Measurements from ENCODE around the gene STX5. TPM values are rescaled to one million over a fixed set of nuclear protein-coding genes. Genes with fewer than 3 reads are reported as not detected.

STX5 gene
- 10 to 100 TPM; 38.7 to 44.3 (median 41.7) TPM for total RNA-seq
- long read RNA-seq, donor 1, transcript STX5-201 (11 exons, 1,794 nt) = major isoform, 30 of 45 reads
- long read RNA-seq, donor 1, partial matches to known transcripts = 8 of 45 reads
- long read RNA-seq, donor 1, other reads (novel, unspliced or antisense) = 5 of 45 reads
- long read RNA-seq, donor 2, partial matches to known transcripts = 0 of 2 reads
- long read RNA-seq, donor 2, other reads (novel, unspliced or antisense) = 1 of 2 reads

- peak; percentile 99 to 100 (median 100) for DNase-seq
- Histone ChIP-seq H3K36me3 (ENCODE audit: low read depth) (no peaks in the 10 kb centered on the region), H3K4me1 (ENCODE audit: low read depth) (peaks cover 27% of the 10 kb centered on the region)
Measured at GRCh38 chr11:62831520-62832335, at the start of gene STX5. STX5 (minus strand) TSS chr11:62832051; CDS start chr11:62831243, 808 bp downstream.

GRCh38 chr11:62880803-62881578 lies 49.1 kb upstream of the STX5 start, which contains the start of gene SLC3A2:
SLC3A2 (plus strand) TSS chr11:62880896; CDS start chr11:62881024, 128 bp downstream.
- ATAC-seq (peak; percentile 90), DNase-seq (peak; percentile 94 to 95 (median 94))
- H3K4me1 ChIP-seq (ENCODE audit: low read depth) = peaks cover 32% of the 10 kb centered on the region
- intact Hi-C loops (cut with DNase I, micrococcal nuclease) = loop anchor here in 1 of 2 donors (10.0 kb wide), 1 partner anchor 684 kb away; the partner anchor contains the start of gene PLAAT2
- peak within 1 kb of the TSS; percentile 93 for H3K4me3 ChIP-seq
- peaks cover 8% of the 10 kb centered on the region for H3K36me3 ChIP-seq (ENCODE audit: low read depth)
- TF ChIP-seq CTCF (IDR thresholded peaks at IDR 0.05) = peak; percentile 59
- no peaks in the 10 kb centered on the region for H3K9me3 ChIP-seq

More at GRCh38 chr11:62831520-62832335, at the start of gene STX5:
- TF ChIP-seq CTCF (IDR thresholded peaks at IDR 0.05) = no peak
- peak; percentile 98 for ATAC-seq
- H3K9me3 ChIP-seq = no peaks in the 10 kb centered on the region
- H3K4me3 ChIP-seq = peak within 1 kb of the TSS; percentile 71
- intact Hi-C loops (cut with DNase I, micrococcal nuclease) = no loop called here

- peak; percentile 1 for ATAC-seq
- TF ChIP-seq CTCF (IDR thresholded peaks at IDR 0.05) = no peak
- peaks cover 6% of the 10 kb centered on the region for H3K36me3 ChIP-seq (ENCODE audit: low read depth)
- peak overlapping the region; percentile 93 for H3K4me3 ChIP-seq
- H3K4me1 ChIP-seq (ENCODE audit: low read depth) = peaks cover 32% of the 10 kb centered on the region
- no peaks in the 10 kb centered on the region for H3K9me3 ChIP-seq
- DNase-seq = peak in 1 of 3 donors; percentile 73
- intact Hi-C loops (cut with DNase I, micrococcal nuclease) = loop anchor here in 1 of 2 donors (10.0 kb wide), 1 partner anchor 684 kb away; the partner anchor contains the start of gene PLAAT2
Measured at GRCh38 chr11:62880231-62880802, 48.5 kb upstream of the STX5 start.

GRCh38 chr11:62879235-62879978 lies 47.6 kb upstream of the STX5 start:
- intact Hi-C loops (cut with DNase I, micrococcal nuclease) = no loop called here
- no peak overlapping the region for H3K4me3 ChIP-seq
- H3K36me3 ChIP-seq (ENCODE audit: low read depth) = peaks cover 6% of the 10 kb centered on the region
- DNase-seq (no peak), ATAC-seq (no peak)
- no peaks in the 10 kb centered on the region for H3K9me3 ChIP-seq
- no peak for TF ChIP-seq CTCF (IDR thresholded peaks at IDR 0.05)
- peaks cover 32% of the 10 kb centered on the region for H3K4me1 ChIP-seq (ENCODE audit: low read depth)
